ENCODE results near the gene EFCAB14. TPM values are rescaled to one million over a fixed set of nuclear protein-coding genes. Genes with fewer than 3 reads are reported as not detected.

Gene EFCAB14
- total and polyA plus RNA-seq, 2 of the 8 experiments (the other 6 are each of a cell fraction or from before 2014, with no cell fraction given), result 19.4 to 40.4 TPM

GRCh38 chr1:46687093-46687659, 31.7 kb downstream of the EFCAB14 start:
- H2BK15ac ChIP-seq (ENCODE audit: low read length), result no peak overlapping the region
- no peak overlapping the region for H3K9ac ChIP-seq (replicated peaks in 1 of 4; ENCODE audit: extremely low read depth in 1 of 4, low read depth in 3 of 4, low read length in 3 of 4)
- peaks cover 16 to 81% (median 71%) of the 10 kb centered on the region in 4 experiments for H3K36me3 ChIP-seq (ENCODE audit: control insufficient read depth in 2 of 4, insufficient read depth in 4 of 4, low read length in 3 of 4)
- WGBS, 2 experiments (ENCODE audit: extremely low coverage in 1 of 2, insufficient coverage in 1 of 2, insufficient read length in 1 of 2, insufficient replicate concordance in 2 of 2, low coverage in 1 of 2, low lambda C conversion rate in 2 of 2, missing lambda C conversion rate in 1 of 2), result 93% methylated on average over 2 of the region's 2 CpGs; no CpG with 5 or more reads in 1 of the 2 experiments
- no peaks in the 10 kb centered on the region; a peak in 1 of 7 replicates for H3K4me1 ChIP-seq (replicated peaks in 1 of 4; ENCODE audit: control insufficient read depth in 3 of 4, insufficient read depth in 4 of 4, low read length in 3 of 4)
- H2BK5ac ChIP-seq (ENCODE audit: low read depth, low read length), result no peak overlapping the region
- H3K18ac ChIP-seq (ENCODE audit: extremely low read depth, low read length), result no peak overlapping the region
- no peak overlapping the region for H2BK20ac ChIP-seq (ENCODE audit: low read length)
- CTCF ChIA-PET (ENCODE audit: partially characterized antibody), result no interaction called here
- no peak overlapping the region for H4K8ac ChIP-seq (ENCODE audit: extremely low read depth, insufficient read depth, low read length)
- no peak overlapping the region for H4K5ac ChIP-seq (ENCODE audit: insufficient read length, low read depth, low read length)
- no peak overlapping the region for H3K4me2 ChIP-seq (ENCODE audit: insufficient read depth in 1 of 2, low read depth in 2 of 2, low read length in 2 of 2)
- no peak overlapping the region for H3K14ac ChIP-seq (ENCODE audit: insufficient read length)
- no peak overlapping the region for H3K56ac ChIP-seq (replicated peaks; ENCODE audit: insufficient read length, low read depth, low read length)
- H2AK5ac ChIP-seq (ENCODE audit: low read depth, low read length), result no peak overlapping the region
- H3K23me2 ChIP-seq (ENCODE audit: low read depth, low read length), result no peaks in the 10 kb centered on the region
- H2BK120ac ChIP-seq (replicated peaks; ENCODE audit: low read depth, low read length), result no peak overlapping the region
- peaks cover 0 to 2% of the 10 kb centered on the region in 2 experiments for H4K20me1 ChIP-seq (replicated peaks in 1 of 2; ENCODE audit: control insufficient read depth in 1 of 2, insufficient read depth in 2 of 2, low read length in 2 of 2)
- H3K4ac ChIP-seq (replicated peaks; ENCODE audit: insufficient read length, low read depth, low read length), result no peak overlapping the region
- no peak overlapping the region for H2AFZ ChIP-seq (ENCODE audit: low read length)
- no peak overlapping the region for H3K4me3 ChIP-seq (ENCODE audit: extremely low read depth in 1 of 4, insufficient read depth in 2 of 4, low read depth in 3 of 4, low read length in 4 of 4)
- no peak overlapping the region for H2BK12ac ChIP-seq (ENCODE audit: low read depth, low read length)
- H4K91ac ChIP-seq (replicated peaks; ENCODE audit: insufficient read length, low read length), result no peak overlapping the region
- no peaks in the 10 kb centered on the region for H3K27me3 ChIP-seq (replicated peaks in 1 of 4; ENCODE audit: control insufficient read depth in 3 of 4, extremely low read depth in 1 of 4, insufficient read depth in 3 of 4, low read length in 3 of 4)
- POLR2A ChIA-PET (ENCODE audit: partially characterized antibody), result no interaction called here
- no peaks in the 10 kb centered on the region for H3K79me2 ChIP-seq (ENCODE audit: control insufficient read depth in 1 of 2, insufficient read depth in 2 of 2, low read length in 2 of 2)
- FAIRE-seq, result no peak
- no peak overlapping the region for H3K27ac ChIP-seq (ENCODE audit: low read depth, low read length)
- no peak overlapping the region for H3K23ac ChIP-seq (ENCODE audit: insufficient read length)
- no peak for DNase-seq (ENCODE audit: low read depth in 1 of 2, low spot score in 2 of 2)
- no peaks in the 10 kb centered on the region for H3K79me1 ChIP-seq (ENCODE audit: low read depth, low read length)
- no peaks in the 10 kb centered on the region for H3K9me3 ChIP-seq (ENCODE audit: insufficient read depth in 2 of 2, low read depth in 1 of 2, low read length in 1 of 2)
- TF ChIP-seq, protein P1, sequence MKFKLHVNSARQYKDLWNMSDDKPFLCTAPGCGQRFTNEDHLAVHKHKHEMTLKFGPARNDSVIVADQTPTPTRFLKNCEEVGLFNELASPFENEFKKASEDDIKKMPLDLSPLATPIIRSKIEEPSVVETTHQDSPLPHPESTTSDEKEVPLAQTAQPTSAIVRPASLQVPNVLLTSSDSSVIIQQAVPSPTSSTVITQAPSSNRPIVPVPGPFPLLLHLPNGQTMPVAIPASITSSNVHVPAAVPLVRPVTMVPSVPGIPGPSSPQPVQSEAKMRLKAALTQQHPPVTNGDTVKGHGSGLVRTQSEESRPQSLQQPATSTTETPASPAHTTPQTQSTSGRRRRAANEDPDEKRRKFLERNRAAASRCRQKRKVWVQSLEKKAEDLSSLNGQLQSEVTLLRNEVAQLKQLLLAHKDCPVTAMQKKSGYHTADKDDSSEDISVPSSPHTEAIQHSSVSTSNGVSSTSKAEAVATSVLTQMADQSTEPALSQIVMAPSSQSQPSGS (IDR thresholded peaks at IDR 0.05; ENCODE audit: low read length), result no peak
- TF ChIP-seq SP1 (IDR thresholded peaks at IDR 0.05; ENCODE audit: low read depth, low read length) (no peak), KDM4A (IDR thresholded peaks at IDR 0.05; ENCODE audit: low read depth, low read length, severe bottlenecking) (no peak), RXRA (IDR thresholded peaks at IDR 0.05; ENCODE audit: insufficient read depth, low read depth, low read length) (no peak), POLR2A (IDR thresholded peaks at IDR 0.05; ENCODE audit: control extremely low read depth in 1 of 2, low read depth in 2 of 2, low read length in 2 of 2) (no peak), EP300 (IDR thresholded peaks at IDR 0.05; ENCODE audit: borderline replicate concordance in 1 of 2, low read depth in 2 of 2, low read length in 2 of 2) (no peak), TAF1 (IDR thresholded peaks at IDR 0.05; ENCODE audit: low read depth, low read length) (no peak)
- TF ChIP-seq, protein P2, sequence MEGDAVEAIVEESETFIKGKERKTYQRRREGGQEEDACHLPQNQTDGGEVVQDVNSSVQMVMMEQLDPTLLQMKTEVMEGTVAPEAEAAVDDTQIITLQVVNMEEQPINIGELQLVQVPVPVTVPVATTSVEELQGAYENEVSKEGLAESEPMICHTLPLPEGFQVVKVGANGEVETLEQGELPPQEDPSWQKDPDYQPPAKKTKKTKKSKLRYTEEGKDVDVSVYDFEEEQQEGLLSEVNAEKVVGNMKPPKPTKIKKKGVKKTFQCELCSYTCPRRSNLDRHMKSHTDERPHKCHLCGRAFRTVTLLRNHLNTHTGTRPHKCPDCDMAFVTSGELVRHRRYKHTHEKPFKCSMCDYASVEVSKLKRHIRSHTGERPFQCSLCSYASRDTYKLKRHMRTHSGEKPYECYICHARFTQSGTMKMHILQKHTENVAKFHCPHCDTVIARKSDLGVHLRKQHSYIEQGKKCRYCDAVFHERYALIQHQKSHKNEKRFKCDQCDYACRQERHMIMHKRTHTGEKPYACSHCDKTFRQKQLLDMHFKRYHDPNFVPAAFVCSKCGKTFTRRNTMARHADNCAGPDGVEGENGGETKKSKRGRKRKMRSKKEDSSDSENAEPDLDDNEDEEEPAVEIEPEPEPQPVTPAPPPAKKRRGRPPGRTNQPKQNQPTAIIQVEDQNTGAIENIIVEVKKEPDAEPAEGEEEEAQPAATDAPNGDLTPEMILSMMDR (IDR thresholded peaks at IDR 0.05; ENCODE audit: control extremely low read depth in 1 of 3, insufficient read depth in 1 of 3, low read depth in 1 of 3, low read length in 3 of 3), result no peak
- TF ChIP-seq, protein P3, sequence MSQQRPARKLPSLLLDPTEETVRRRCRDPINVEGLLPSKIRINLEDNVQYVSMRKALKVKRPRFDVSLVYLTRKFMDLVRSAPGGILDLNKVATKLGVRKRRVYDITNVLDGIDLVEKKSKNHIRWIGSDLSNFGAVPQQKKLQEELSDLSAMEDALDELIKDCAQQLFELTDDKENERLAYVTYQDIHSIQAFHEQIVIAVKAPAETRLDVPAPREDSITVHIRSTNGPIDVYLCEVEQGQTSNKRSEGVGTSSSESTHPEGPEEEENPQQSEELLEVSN (IDR thresholded peaks at IDR 0.05), result no peak
